Tibial nerve (tissue), 4 donors: ENCODE data around the gene INSIG1.

Experiments
- CTCF ChIP-seq, 5 experiments: fragments of 200-600 bp in 3 of 5; fragments of 450-650 bp in 2 of 5; sonication (generic) in 3 of 5; IDR thresholded peaks; one replicate each; pipeline ENCODE4 v1.5.1; 2016 to 2019; ENCODE audit warnings: antibody characterized with exemption in 5 of 5, mild to moderate bottlenecking in 3 of 5, moderate library complexity in 2 of 5
- EP300 ChIP-seq, 2 donors: sonication (generic); formaldehyde crosslinking; IDR thresholded peaks; one replicate each; pipeline ENCODE4 v1.6.1; 2017; ENCODE audit warnings: antibody characterized with exemption in 2 of 2, mild to moderate bottlenecking in 1 of 2

GRCh38 chr7:155286686-155287085, 11.0 kb upstream of the INSIG1 start:
- no peak for TF ChIP-seq CTCF (IDR thresholded peaks at IDR 0.05)
- TF ChIP-seq EP300 (IDR thresholded peaks at IDR 0.05) = no peak
